Omental fat pad (tissue), 4 donors: ENCODE results near the gene ZNF853. TPM values are rescaled to one million over a fixed set of nuclear protein-coding genes. Genes with fewer than 3 reads are reported as not detected.
"Not testable (repeated sequence)": the region's sequence is repeated elsewhere in the genome, so short reads cannot be mapped to it uniquely, and the experiment has no call there.

Experiments
- ATAC-seq: fragments of 150-250 bp; one replicate; pipeline ENCODE4 v1.9.1; 2016; ENCODE audit warnings: mild to moderate bottlenecking, moderate library complexity; ENCODE audit not compliant: low FRiP score
- DNase-seq: peaks from one replicate; pipeline ENCODE4 v3.0.0-alpha.2; 2019; ENCODE audit warnings: low spot score
- CTCF ChIP-seq, 3 donors: fragments of 450-650 bp; IDR thresholded peaks; one replicate each; pipeline ENCODE4 v1.5.1; 2016 to 2017; ENCODE audit warnings: antibody characterized with exemption in 3 of 3, mild to moderate bottlenecking in 3 of 3, moderate library complexity in 2 of 3
- total RNA-seq, 4 donors: library from RNA; depleted of rRNA; stranded (reverse); fragments of >200 nt; gene quantifications; one replicate each; pipeline ENCODE4 v1.1.0, GENCODE V29; 2016

Gene ZNF853
- total RNA-seq, 4 donors from 2014 or later, result 4.1 to 5.6 (median 4.7) TPM

- DNase-seq, result no peak
- ATAC-seq, result no peak
- TF ChIP-seq CTCF (IDR thresholded peaks at IDR 0.05), result no peak
Measured at GRCh38 chr7:6654113-6654841, 38.9 kb downstream of the ZNF853 start.

- ATAC-seq (no peak), DNase-seq (no peak)
- no peak for TF ChIP-seq CTCF (IDR thresholded peaks at IDR 0.05)
Measured at GRCh38 chr7:6654842-6655610, 39.6 kb downstream of the ZNF853 start.

- DNase-seq, result no peak
- ATAC-seq, result no peak
Measured at GRCh38 chr7:6655636-6656385, 40.4 kb downstream of the ZNF853 start.

GRCh38 chr7:6656413-6656812 is 41.0 kb downstream of the ZNF853 start:
- no peak for TF ChIP-seq CTCF (IDR thresholded peaks at IDR 0.05)
- DNase-seq (no peak), ATAC-seq (no peak)

More at GRCh38 chr7:6655636-6656385, 40.4 kb downstream of the ZNF853 start:
- TF ChIP-seq CTCF (IDR thresholded peaks at IDR 0.05), result no peak

GRCh38 chr7:6658618-6659345 is 43.4 kb downstream of the ZNF853 start:
- no peak for ATAC-seq
- DNase-seq, result no peak
- no peak for TF ChIP-seq CTCF (IDR thresholded peaks at IDR 0.05)

- not testable (repeated sequence) for DNase-seq, ATAC-seq
Measured at GRCh38 chr7:6670851-6671250, 55.4 kb downstream of the ZNF853 start.

Other genes starting within 250 kb of the ZNF853 start
- 100 to 1,000 TPM in 3 of 4 donors, 10 to 100 TPM in 1; 87.5 to 142 (median 116) TPM for gene RAC1, start 241.1 kb upstream of the ZNF853 start, total RNA-seq
- gene DAGLB, start 167.7 kb upstream of the ZNF853 start, total RNA-seq, result 10 to 100 TPM; 10.7 to 25.9 (median 16.3) TPM
- 100 to 1,000 TPM in 2 of 4 donors, 10 to 100 TPM in 2; 86.9 to 120 (median 94.0) TPM for gene KDELR2, start 131.5 kb upstream of the ZNF853 start, total RNA-seq
- not detected for gene GRID2IP, start 64.1 kb upstream of the ZNF853 start, total RNA-seq
- 10 to 100 TPM; 30.6 to 52.3 (median 42.3) TPM for gene ZDHHC4, start 38.2 kb upstream of the ZNF853 start, total RNA-seq
- gene INTS15, start 25.6 kb upstream of the ZNF853 start, total RNA-seq, result 10 to 100 TPM; 20.2 to 45.1 (median 24.1) TPM
- gene ZNF316, start 21.7 kb downstream of the ZNF853 start, total RNA-seq, result 10 to 100 TPM; 14.4 to 27.5 (median 18.8) TPM
- gene ZNF12, start 91.3 kb downstream of the ZNF853 start, total RNA-seq, result 10 to 100 TPM; 11.1 to 27.6 (median 16.1) TPM
- gene RSPH10B2, start 138.5 kb downstream of the ZNF853 start, total RNA-seq, result under 1 TPM in 1 of 4 donors, not detected in 3; 0.93 TPM
- gene CCZ1B, start 210.7 kb downstream of the ZNF853 start, total RNA-seq, result 10 to 100 TPM; 25.7 to 59.9 (median 28.2) TPM